HFFc6 (cell line): ENCODE results near the gene EVI5L. TPM values are rescaled to one million over a fixed set of nuclear protein-coding genes. Genes with fewer than 3 reads are reported as not detected.

Experiments used
- DNase-seq: peaks from one replicate; pipeline ENCODE4 v3.0.0-alpha.2; 2018
- H3K27ac Mint-ChIP-seq: 2 replicates; pipeline ENCODE4 v1.8.0; 2020; ENCODE audit warnings: mild to moderate bottlenecking, mixed read lengths
- H3K27me3 Mint-ChIP-seq: 2 replicates; pipeline ENCODE4 v1.8.0; 2021; ENCODE audit warnings: mild to moderate bottlenecking, moderate library complexity, mixed read lengths; ENCODE audit not compliant: insufficient read depth
- H3K36me3 Mint-ChIP-seq: 2 replicates; pipeline ENCODE4 v1.8.0; 2021; ENCODE audit warnings: low read depth, mixed read lengths
- H3K4me1 Mint-ChIP-seq: 2 replicates; pipeline ENCODE4 v1.8.0; 2020; ENCODE audit warnings: low read depth, mixed read lengths
- H3K4me3 Mint-ChIP-seq: 2 replicates; pipeline ENCODE4 v1.8.0; 2020; ENCODE audit warnings: mild to moderate bottlenecking, moderate library complexity, mixed read lengths
- H3K9me3 Mint-ChIP-seq: 2 replicates; pipeline ENCODE4 v1.8.0; 2020; ENCODE audit warnings: mild to moderate bottlenecking, mixed read lengths
- total RNA-seq, 6 experiments: library from RNA; stranded (reverse); fragmentation: NEBNext Ultra II Directional; extraction: Animal tissue kit (Norgen Biotek cat#: 25700); gene quantifications; 2 replicates in 1 of 6; 3 replicates in 5 of 6; pipeline ENCODE4 v1.2.3, GENCODE V29; 2021
- TF ChIP-seq, protein P1 (sequence below): fragments of 200-600 bp; sonication (generic); IDR thresholded peaks from 2 replicates; pipeline ENCODE4 v1.5.0; 2021; ENCODE audit warnings: antibody characterized with exemption, mild to moderate bottlenecking

EVI5L gene
- total RNA-seq, 6 experiments from 2014 or later = 26.4 to 33.0 (median 27.7) TPM

DNA sequence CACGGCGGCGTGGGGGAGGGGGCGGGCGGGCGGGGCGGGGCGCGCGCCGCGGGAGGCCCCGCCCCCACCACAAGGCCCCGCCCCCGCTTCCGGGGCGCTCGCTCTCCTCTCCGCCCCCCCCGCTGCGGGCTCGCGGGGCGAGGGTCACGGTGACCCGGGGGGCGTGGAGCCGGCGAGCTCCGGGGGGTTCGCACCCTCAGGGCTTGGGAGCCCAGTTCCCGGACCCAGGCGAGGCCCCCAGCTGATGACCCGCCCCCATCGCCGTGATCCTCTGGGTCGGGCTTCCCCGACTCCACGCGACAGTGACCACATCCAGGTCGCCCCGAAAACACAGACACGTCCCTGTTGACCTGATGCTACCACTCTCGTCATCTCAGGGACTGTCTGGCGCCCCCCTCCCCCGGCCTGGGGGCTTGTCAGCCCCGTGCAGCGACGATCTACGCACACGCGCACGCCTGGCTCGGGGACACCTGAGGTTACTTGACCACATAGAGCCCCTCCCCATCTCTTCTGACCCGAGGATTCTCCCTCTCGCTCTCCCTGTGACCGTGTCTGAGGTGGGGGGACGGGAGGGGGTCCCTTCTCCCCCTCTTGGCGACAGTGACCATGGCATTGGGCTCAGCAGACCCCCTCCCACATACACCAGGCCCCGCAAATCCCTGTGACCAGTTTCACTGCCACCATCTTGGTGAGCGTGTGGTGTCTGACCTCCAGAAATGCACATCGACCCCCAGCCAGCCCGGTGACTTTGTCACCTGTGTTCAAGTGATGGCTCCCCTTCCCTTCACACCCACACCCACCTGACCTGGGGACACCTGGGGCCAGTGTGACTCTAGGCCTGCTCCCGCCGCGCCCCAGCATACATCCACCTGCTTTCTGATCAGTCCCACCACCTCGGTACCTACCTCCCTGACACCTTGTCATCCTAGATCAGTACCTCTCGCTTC is 74.3 kb downstream of the EVI5L start:
- DNase-seq = no peak
- Mint-ChIP-seq H3K9me3 (no peaks in the 10 kb centered on the region), H3K36me3 (peaks cover 7% of the 10 kb centered on the region), H3K4me3 (peak overlapping the region; percentile 93), H3K27ac (peak overlapping the region; percentile 91), H3K4me1 (peaks cover 21% of the 10 kb centered on the region), H3K27me3 (peaks cover 5% of the 10 kb centered on the region)
- TF ChIP-seq, protein P1, sequence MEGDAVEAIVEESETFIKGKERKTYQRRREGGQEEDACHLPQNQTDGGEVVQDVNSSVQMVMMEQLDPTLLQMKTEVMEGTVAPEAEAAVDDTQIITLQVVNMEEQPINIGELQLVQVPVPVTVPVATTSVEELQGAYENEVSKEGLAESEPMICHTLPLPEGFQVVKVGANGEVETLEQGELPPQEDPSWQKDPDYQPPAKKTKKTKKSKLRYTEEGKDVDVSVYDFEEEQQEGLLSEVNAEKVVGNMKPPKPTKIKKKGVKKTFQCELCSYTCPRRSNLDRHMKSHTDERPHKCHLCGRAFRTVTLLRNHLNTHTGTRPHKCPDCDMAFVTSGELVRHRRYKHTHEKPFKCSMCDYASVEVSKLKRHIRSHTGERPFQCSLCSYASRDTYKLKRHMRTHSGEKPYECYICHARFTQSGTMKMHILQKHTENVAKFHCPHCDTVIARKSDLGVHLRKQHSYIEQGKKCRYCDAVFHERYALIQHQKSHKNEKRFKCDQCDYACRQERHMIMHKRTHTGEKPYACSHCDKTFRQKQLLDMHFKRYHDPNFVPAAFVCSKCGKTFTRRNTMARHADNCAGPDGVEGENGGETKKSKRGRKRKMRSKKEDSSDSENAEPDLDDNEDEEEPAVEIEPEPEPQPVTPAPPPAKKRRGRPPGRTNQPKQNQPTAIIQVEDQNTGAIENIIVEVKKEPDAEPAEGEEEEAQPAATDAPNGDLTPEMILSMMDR = no peak

DNA sequence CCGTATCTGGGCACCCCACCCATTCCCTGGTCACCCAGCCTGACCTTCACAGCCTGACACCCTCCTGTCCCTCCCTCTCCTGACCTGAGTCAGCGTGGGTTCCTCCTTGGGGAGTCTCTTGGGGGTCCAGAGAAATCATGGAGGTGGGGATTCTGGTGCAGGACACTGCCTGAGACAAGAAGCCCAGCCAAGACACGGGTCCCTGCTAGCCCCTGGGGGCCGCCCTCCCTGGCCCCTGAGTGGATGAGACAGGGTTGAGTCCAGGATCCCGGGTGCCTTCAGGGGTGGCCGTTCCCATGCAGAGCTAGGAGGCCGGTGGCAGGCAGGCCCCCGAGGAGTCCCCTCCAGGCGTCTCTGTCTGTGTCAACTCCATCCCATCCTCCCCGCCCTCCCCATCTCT is 75.2 kb downstream of the EVI5L start:
- TF ChIP-seq, protein P1 = no peak
- Mint-ChIP-seq H3K36me3 (peaks cover 7% of the 10 kb centered on the region), H3K4me1 (peaks cover 21% of the 10 kb centered on the region), H3K27ac (peak overlapping the region; percentile 91), H3K9me3 (no peaks in the 10 kb centered on the region), H3K27me3 (peaks cover 5% of the 10 kb centered on the region), H3K4me3 (peak overlapping the region; percentile 91)
- DNase-seq = no peak

DNA sequence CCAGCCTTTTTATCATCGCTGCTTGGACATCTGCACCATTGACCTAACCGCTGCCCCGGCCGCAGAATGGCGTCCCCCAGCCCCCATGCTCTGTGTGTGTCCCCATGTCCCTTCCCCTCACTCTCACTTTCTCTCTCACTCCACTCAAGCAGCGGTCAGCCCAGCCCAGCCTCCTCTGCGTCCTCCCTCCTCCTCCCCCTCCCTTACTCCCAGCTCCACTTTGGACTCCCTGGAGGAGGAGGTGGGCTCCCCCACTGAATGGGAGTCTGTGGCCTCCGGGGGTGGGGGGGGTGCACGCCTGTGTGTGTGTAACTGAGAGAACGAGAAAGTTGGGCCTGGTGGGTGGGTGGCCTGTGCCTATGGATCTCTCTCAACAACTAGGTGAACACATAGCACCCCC is 75.8 kb downstream of the EVI5L start:
- peaks cover 7% of the 10 kb centered on the region for H3K36me3 Mint-ChIP-seq
- H3K27ac Mint-ChIP-seq = peak overlapping the region; percentile 51; the same call in 1 of the 2 replicates
- DNase-seq = no peak
- TF ChIP-seq, protein P1 = no peak
- peaks cover 21% of the 10 kb centered on the region for H3K4me1 Mint-ChIP-seq
- H3K4me3 Mint-ChIP-seq = peak overlapping the region; percentile 69
- H3K27me3 Mint-ChIP-seq = peaks cover 5% of the 10 kb centered on the region
- no peaks in the 10 kb centered on the region for H3K9me3 Mint-ChIP-seq

- no peak for DNase-seq
- no peak overlapping the region for H3K27ac Mint-ChIP-seq
- H3K4me1 Mint-ChIP-seq = peaks cover 21% of the 10 kb centered on the region
- H3K9me3 Mint-ChIP-seq = no peaks in the 10 kb centered on the region
- H3K4me3 Mint-ChIP-seq = no peak overlapping the region
- peaks cover 8% of the 10 kb centered on the region for H3K27me3 Mint-ChIP-seq
- H3K36me3 Mint-ChIP-seq = peaks cover 7% of the 10 kb centered on the region
- TF ChIP-seq, protein P1 = no peak
These were observed 77.1 kb downstream of the EVI5L start for GRCh38 chr19:7907122-7907521.

- Mint-ChIP-seq H3K27ac (no peak overlapping the region), H3K4me1 (peaks cover 18% of the 10 kb centered on the region), H3K27me3 (peaks cover 8% of the 10 kb centered on the region), H3K36me3 (peaks cover 7% of the 10 kb centered on the region), H3K4me3 (no peak overlapping the region), H3K9me3 (no peaks in the 10 kb centered on the region)
- DNase-seq = no peak
- TF ChIP-seq, protein P1 = no peak
These were observed 77.5 kb downstream of the EVI5L start for GRCh38 chr19:7907544-7907943.
